Suprapubic skin (tissue), 4 donors: ENCODE measurements around the gene SPTB.

Experiments used
- CTCF ChIP-seq, 2 donors: fragments of 200-600 bp in 1 of 2; fragments of 450-650 bp in 1 of 2; sonication (generic) in 1 of 2; IDR thresholded peaks; one replicate each; pipeline ENCODE4 v1.5.1; 2016 to 2019; ENCODE audit warnings: antibody characterized with exemption in 2 of 2, mild to moderate bottlenecking in 1 of 2, moderate library complexity in 1 of 2
- EP300 ChIP-seq: sonication (generic); formaldehyde crosslinking; IDR thresholded peaks from one replicate; pipeline ENCODE4 v1.6.1; 2017; ENCODE audit warnings: antibody characterized with exemption
- POLR2A ChIP-seq, 2 donors: fragments of 450-650 bp; IDR thresholded peaks; one replicate each; pipeline ENCODE4 v1.6.1; 2017; ENCODE audit warnings: antibody characterized with exemption in 2 of 2, mild to moderate bottlenecking in 2 of 2, moderate library complexity in 2 of 2
- POLR2AphosphoS5 ChIP-seq, 3 donors: sonication (generic); formaldehyde crosslinking; IDR thresholded peaks; one replicate each; pipeline ENCODE4 v1.6.1; 2017; ENCODE audit warnings: antibody characterized with exemption in 3 of 3

GRCh38 chr14:64755781-64756221 lies 123.9 kb downstream of the SPTB start:
- no peak for TF ChIP-seq CTCF (IDR thresholded peaks at IDR 0.05)
- no peak for TF ChIP-seq POLR2A (IDR thresholded peaks at IDR 0.05)
- TF ChIP-seq EP300 = no peak
- TF ChIP-seq POLR2AphosphoS5 (IDR thresholded peaks at IDR 0.05) = no peak
